Activated CD4-positive, CD25-positive, alpha-beta regulatory T cell treated with anti-CD3 and anti-CD28 coated beads, Interleukin-2, amount 50 U/mL, for 24 hours (primary cell): ENCODE measurements around the gene ADAMTS14.
A peak's percentile ranks its signal among the peaks of the same experiment; 100 is the strongest.
"Not testable (repeated sequence)": the region's sequence is repeated elsewhere in the genome, so short reads cannot be mapped to it uniquely, and the experiment has no call there.

Source experiments
- ATAC-seq, 2 donors: fragments of 150-1000 bp; cut with Tn5 transposase; one replicate each; pipeline ENCODE4 v1.10.0; 2021; ENCODE audit warnings: mild to moderate bottlenecking in 1 of 2, moderate library complexity in 1 of 2

Gene ADAMTS14

DNA sequence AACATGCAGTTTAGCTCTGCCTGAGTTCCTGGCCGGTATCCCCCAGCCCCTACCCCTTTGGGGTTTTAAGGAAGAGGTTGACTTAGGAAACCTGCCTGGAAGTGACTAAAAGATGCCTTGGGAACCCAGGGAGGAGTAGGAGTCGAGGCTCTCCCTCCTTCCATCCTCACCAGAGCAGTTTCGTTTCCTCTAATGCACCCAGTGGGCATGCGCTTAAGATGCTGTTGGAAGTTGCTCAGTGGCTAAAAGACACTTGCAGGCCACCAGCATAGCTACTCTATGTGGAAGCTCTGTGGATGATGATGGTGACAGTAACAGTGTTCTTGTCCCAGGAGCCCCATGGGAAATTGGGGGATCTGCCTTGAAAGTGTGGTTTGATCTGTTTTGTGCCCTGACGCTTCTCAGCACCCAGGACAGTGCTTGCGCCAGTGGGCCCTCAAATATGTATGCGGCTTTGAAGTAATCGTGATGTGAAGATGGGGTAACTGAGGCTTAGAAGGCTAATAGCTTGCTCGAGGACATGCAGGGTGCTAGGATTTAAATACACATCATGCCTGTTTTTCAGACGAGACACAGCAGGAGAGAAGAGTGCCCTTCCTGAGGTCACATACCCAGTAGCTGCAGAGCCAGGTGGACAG lies 80.8 kb downstream of the ADAMTS14 start:
- no peak for ATAC-seq

DNA sequence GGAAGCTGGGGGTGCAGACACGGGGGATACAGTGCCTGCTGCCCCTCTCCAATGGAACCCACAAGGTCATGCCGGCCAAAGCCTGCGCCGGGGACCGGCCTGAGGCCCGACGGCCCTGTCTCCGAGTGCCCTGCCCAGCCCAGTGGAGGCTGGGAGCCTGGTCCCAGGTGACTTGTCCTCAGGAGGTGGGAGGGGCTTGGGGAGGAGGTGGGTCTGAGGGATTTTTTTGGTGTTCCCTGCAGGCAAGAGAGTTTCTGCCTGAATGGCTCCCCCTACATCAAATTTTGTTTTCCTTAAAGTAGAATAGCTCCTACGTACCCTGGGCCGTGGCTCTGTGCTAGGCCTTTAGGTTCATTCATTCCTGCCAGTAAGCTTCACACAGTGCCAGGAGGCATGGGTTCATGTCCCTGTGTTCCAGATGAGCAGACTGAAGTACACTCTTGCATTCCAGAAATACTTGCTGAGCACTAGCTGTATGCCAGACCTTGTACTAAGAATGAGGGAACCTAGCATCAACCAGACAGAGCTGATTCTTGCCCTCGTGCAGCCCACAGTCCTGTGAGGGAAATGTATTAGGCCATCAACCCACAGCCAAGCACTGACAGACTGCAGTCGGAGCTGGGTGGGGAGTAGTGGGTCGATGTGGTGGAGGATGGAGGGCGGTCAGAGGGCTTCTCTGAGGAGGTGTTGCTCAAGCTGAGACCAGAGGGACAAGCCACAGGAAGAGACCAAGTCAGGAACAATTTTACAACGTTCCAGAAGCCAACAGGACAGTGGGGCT lies 81.7 kb downstream of the ADAMTS14 start:
- ATAC-seq = no peak

DNA sequence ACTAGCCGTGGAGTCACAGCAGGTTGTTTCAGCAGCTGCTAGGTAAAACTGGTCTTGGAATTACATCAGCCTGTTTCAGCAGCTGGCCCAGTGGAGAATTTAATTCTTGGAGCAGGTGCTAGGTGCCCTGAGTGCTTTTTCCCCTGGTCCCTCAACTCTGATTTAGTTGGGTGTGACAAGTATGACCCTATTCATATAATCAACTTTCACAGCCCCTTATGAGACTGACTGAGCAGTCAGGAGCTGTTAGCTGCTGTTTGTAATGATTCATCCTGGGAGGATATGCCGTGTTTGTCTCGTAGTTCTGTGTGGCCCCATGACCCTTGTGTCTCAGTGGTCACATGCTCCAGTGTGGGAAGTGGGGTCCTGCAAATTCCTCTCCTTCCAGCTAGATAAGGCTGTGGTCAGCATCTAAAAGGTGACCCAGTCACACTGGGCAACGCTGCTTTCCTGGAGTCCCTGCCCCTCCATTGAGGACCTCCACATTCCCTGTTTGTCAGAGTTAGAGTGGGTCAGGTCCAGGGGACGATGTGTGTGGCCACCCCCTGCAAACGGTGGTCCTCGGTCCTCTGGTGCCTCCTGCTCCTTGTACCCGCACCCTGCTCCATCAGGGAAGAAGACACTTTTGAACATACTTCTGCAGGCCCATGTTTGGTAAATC lies 84.5 kb downstream of the ADAMTS14 start:
- no peak for ATAC-seq

DNA sequence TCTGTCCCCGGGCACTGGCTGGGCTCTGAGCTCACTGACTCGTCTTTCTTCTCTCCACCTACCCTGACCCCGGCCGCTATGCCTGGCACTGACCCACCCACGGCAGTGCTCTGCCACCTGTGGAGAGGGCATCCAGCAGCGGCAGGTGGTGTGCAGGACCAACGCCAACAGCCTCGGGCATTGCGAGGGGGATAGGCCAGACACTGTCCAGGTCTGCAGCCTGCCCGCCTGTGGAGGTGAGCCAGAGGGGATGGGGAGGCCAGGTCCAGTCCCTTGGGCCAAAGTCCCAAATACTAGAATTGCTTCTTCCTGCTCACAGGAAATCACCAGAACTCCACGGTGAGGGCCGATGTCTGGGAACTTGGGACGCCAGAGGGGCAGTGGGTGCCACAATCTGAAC lies 85.5 kb downstream of the ADAMTS14 start:
- no peak for ATAC-seq

DNA sequence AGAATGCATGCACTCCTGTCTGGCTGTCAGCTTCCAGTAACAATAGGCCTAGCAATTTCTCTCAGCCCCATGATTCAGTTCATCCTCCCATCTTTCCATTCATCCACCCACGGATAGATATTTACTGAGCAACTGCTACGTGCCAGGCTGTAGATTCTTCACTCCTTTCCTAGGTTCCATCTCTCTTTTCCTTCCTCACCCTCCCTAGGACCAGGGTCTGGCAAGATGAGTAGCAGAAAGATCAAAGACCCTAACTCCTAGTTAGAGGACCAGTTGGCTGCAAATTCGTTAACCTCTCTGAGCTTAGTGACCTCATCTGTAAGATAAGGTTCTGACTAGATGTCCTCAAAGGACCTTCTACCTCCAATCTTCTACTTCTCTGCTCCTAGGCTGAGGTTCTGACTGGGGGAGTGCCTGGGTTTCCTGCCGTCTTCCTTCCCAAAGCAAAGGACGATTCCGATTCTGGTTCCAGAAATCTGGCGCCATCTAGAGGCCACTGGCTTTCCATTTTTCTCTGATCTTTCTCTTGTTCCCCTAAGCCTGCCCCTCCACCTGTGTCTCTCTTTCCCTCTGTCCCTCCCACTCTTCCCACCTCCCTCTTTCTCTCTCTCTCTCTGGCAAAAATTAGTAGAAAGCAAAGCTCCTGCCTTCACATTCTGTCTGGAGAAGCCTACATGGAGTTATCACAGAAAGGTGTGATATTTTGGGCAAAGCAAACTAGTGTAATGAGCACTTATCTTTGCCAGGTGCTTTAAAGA lies 86.6 kb downstream of the ADAMTS14 start:
- ATAC-seq = peak; percentile 27 to 45

DNA sequence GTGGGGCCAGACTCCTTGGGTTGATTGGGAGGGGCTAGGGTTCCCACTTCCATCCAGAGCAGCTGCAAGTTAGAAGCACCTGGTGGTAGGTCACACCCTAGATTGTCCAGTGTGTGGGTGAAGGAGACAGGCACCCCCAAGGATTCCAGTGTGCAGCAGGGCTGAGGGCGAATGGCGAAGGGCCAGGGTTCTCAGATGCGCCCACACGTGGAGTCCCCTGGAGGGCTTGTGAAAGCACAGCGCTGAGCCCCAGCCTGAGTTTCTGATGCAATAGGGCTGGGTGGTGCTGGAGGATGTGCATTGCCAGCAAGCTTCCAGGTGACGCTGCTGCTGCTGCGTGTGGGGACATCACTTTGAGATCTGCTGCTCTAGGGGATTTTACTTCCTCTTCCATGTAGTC lies 87.5 kb downstream of the ADAMTS14 start:
- ATAC-seq = no peak

DNA sequence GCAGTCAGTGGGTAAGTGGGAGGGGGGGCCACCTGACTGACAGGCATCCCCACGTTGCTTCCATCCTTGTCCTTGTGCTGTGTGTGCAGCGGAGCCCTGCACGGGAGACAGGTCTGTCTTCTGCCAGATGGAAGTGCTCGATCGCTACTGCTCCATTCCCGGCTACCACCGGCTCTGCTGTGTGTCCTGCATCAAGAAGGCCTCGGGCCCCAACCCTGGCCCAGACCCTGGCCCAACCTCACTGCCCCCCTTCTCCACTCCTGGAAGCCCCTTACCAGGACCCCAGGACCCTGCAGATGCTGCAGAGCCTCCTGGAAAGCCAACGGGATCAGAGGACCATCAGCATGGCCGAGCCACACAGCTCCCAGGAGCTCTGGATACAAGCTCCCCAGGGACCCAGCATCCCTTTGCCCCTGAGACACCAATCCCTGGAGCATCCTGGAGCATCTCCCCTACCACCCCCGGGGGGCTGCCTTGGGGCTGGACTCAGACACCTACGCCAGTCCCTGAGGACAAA lies 88.0 kb downstream of the ADAMTS14 start:
- no peak for ATAC-seq

DNA sequence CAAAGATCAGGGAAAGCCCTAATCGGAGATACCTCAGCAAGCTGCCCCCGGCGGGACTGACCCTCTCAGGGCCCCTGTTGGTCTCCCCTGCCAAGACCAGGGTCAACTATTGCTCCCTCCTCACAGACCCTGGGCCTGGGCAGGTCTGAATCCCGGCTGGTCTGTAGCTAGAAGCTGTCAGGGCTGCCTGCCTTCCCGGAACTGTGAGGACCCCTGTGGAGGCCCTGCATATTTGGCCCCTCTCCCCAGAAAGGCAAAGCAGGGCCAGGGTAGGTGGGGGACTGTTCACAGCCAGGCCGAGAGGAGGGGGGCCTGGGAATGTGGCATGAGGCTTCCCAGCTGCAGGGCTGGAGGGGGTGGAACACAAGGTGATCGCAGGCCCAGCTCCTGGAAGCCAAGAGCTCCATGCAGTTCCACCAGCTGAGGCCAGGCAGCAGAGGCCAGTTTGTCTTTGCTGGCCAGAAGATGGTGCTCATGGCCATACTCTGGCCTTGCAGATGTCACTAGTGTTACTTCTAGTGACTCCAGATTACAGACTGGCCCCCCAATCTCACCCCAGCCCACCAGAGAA lies 88.8 kb downstream of the ADAMTS14 start:
- no peak for ATAC-seq

DNA sequence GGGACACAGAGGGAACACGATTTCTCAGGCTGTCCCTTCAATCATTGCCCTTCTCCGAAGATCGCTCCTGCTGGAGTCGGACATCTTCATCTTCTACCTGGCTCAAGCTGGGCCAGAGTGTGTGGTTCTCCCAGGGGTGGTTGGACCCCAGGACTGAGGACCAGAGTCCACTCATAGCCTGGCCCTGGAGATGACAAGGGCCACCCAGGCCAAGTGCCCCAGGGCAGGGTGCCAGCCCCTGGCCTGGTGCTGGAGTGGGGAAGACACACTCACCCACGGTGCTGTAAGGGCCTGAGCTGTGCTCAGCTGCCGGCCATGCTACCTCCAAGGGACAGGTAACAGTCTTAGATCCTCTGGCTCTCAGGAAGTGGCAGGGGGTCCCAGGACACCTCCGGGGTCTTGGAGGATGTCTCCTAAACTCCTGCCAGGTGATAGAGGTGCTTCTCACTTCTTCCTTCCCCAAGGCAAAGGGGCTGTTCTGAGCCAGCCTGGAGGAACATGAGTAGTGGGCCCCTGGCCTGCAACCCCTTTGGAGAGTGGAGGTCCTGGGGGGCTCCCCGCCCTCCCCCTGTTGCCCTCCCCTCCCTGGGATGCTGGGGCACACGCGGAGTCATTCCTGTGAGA lies 89.5 kb downstream of the ADAMTS14 start:
- no peak for ATAC-seq

DNA sequence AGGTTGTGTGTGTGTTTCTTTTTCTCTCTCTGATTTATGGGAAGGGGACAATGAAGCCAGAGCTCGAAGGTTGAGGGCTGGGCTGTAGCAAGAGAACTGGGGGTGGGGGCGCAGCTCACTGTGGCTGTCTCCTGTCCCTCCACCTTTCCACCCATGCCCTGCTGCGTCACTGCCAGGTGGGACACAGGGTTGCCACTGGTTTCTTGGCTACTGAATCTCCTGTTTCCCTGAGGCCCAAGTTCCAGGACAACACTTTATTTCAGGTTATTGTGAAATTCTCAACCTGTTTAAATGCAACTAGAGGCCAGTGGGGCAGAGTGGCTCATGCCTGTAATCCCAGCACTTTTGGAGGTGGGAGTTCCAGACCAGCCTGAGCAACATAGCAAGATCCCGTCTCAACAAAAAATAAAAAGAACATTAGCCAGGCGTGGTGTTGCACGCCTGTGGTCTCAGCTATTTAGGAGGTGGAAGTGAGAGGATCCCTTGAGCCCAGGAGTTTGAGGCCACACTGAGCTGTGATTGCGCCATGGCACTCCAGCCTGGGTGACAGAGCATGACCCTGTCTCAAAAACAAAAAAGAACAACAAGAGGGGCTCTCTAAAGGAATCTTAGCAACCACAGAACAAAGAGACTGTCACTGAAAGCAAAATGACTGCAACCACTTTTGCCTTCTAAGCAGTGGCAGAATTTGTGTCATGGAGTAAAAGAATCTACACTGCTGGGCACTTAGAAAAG lies 90.3 kb downstream of the ADAMTS14 start:
- no peak for ATAC-seq

DNA sequence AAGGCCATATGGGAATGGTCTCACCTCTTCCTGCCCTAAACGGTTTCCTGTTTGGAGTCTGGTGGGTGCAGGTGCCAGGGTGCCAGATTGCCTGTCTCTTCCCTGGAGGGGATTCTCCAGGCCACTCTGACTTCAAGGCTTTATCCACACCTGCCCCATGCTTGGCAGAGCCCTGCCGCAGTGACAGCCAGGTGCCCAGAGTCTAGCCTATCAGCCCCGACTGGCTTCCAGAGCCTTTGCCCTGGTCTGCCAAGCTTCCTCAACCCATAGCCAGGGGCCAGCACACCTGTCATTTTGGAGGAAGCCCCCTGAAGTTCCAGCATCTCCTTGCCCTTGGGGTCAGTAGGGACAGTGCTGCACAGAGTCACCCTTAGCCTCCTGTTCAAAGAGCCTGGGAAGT lies 91.3 kb downstream of the ADAMTS14 start:
- ATAC-seq = no peak

DNA sequence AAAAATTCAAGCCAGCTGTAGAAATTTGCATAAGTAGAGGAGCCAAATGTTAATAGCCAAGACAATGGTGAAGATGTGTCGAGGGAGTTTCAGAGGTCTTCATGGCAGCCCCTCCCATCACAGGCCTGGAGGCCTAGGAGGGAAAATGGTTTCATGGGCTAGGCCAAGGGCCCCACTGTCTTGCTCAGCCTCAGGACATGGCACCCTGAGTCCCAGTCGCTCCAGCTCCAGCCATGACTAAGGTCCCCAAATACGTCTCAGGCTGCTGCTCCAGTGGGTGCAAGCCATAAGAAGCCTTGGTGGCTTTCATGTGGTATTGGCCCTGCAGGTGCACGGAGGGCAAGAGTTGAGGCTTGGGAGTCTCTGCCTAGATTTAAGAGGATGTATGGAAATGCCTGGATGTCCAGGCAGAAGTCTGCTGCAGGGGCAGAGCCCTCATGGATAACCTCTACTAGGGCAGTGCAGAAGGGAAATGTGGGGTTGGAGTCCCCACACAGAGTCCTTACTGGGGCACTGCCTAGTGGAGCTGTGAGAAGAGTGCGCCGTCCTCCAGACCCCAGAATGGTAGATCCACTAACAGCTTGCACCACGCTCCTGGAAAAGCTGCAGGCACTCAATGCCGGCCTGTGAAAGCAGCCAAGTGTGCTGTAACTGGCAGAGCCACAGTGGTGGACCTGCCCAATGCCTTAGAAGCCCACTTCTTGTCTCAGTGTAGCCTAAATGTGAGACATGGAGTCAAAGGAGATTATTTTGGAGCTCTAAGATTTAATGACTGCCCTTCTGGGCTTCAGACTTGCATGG lies 93.7 kb downstream of the ADAMTS14 start:
- no peak for ATAC-seq

DNA sequence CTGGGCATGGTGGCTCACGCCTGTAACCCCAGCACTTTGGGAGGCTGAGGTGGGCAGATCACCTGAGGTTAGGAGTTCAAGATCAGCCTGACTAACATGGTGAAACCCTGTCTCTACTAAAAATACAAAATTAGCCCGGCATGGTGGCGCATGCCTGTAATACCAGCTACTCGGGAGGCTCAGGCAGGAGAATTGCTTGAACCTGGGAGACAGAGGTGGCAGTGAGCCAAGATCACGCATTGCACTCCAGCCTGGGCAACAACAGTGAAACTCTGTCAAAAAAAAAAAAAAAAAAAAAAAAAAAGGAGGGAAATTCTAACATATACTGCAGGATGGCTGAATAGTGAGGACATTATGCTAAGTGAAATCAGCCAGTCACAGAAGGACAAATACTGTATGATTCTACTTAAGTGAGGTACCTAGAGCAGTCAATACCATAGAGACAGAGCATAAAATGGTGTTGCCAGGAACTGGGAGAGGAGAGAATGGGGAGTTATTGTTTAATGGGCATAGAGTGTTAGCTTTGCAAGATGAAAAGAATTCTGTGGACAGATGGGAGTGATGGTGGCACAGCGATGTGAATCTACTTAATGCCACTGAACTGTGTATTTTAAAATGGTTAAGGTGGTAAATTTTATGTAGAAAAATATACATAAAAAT lies 95.8 kb downstream of the ADAMTS14 start:
- ATAC-seq = not testable (repeated sequence)

DNA sequence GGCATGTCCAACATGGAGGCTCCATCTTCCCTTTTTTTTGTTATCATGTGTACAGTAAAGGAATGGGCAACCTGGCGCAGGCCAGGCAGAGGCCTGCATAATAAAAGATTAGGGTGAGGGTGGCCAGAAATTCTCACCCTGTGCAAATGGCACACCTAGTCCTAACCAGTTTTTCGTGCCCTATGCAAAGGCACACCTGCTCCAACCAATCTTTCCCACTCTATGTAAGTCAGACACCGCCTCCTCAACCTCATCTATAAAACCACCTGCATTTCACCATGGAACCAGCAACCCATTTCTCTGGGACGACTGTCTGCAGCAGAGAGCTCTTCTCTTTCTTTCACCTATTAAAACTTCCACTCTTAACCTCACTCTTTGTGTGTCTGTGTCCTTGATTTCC lies 96.8 kb downstream of the ADAMTS14 start:
- no peak for ATAC-seq

DNA sequence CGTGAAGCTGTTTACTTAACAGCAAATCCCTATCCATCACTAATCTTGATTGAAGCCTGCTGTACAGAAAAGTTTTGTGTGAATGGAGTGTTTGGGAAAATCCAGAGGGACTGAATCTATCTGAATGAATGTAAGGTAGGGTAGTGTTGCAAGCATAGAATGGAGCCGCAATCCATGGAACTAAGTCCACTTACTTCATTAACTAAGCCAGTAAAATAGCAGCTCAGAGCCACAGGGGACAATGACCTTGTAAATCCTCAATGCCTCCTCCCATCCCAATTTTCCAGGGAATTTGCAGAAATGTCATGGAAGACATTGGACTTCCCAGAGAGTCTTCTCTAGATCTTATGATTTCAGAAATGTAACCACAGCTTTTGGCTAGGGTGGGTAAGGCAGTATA lies 97.7 kb downstream of the ADAMTS14 start:
- ATAC-seq = no peak

DNA sequence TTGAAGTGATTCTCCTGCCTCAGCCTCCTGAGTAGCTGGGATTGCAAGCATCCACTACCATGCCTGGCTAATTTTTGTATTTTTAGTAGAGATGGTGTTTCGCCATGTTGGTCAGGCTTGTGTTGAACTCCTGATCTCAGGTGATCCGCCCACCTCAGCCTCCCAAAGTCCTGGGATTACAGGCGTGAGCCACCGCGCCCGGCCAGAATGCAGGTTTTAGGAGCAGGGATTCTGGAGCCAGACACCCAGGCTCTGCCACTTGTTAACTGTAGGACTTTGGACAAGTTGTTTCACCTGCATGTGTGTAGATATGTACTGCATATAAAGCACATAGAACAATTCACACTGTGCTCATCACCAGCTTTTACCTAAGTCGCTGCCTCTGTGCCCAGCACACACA lies 98.2 kb downstream of the ADAMTS14 start:
- ATAC-seq = not testable (repeated sequence)

DNA sequence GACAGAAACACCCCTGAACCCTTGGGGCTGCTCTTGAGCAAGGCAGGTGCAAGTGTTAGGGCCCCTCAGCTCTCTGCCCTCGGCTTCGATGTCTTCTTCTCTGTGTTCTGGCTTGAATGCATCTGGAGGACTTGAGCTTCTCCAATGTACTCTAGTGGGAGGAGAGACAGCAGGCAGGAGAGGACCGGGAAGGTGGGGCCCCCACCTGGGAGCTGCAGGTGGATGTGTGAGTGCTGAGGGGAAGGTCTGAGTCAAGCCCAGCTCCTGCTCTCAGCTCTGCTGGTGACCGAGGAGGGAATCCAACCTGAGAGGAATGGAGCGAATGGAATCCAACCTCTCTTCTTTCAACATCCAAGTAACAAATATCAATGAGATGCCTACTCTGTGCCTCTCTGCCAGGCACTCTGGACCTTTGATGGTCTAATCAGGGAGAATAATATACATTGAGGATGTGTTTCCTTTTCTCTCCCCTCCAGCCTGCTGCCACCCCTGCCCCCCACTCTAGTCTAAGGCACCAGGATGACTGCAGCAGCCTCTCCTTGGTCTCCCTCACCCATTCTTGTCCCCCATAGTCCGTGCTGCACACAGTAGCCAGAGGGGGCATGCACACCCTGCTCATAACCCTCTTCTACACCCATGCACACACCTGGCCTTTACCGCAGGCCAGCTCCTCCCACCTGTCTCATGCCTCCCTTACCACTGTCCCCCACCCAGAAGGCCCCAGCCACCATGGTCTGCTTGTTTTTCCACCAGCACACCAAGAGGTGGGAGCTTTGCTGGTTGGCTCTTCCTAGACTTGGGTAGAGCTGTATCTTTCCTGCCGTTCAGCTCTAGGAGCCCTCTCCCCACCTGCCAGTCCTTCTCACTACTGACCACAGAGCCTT lies 99.2 kb downstream of the ADAMTS14 start:
- no peak for ATAC-seq

DNA sequence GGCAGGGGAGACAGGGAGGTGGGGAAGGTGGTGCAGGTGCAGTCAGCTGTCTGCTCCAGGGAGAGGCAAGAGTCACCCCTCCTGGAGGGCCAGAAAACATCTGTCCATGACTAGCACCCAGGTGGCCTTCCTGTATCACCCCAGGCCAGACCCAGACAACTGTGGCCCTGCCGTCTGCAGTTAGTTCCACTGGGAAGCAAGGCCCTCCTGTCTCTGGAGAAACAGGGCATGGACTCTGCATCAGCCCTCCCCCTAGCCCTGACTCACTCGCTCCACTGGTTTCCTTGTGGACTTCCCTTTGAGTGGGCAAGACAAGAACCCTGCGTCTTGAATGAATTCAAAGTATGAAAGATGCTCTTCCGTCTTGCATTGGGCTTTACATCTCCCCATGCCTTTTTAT lies 100.3 kb downstream of the ADAMTS14 start:
- no peak for ATAC-seq

DNA sequence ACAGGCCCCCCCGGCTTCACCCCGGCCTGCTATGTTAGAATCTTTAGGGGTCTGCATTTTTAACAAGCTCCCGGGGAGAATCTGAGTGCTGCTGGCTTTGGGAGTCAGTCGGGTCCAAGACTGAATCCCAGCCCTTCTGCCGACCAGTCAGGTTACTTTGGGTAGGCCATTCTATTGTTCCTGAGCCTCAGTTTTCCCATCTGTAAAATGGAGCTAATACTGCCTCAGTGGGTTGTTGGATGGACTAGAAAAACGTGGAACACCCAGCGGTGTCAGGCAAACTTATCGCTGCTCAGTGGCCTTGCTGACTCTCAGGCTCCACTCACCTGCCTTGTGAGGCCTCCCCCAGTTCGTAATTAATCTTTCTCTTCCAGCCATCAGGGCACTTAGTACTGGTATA lies 101.2 kb downstream of the ADAMTS14 start:
- no peak for ATAC-seq
